ENCODE results near the gene ELP1.

DNA sequence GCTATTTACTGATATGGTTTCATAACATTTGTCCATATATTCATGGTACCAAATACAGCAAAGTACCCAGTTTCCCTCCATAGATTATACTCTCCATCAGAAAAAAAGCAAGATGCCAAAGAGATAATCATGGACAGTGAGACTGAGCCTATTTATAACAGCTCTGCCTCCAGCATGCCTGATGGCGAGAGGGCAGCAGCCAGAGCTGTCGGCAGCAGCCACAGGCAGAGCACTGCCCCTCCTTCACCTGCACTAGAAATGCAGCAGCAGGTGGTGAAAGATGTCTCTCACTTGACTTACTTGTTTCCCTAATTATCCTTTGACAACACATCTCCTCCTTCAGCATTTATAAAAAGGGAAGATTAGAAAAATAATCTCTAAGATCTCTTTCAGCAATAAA, 47.0 kb upstream of the ELP1 start:
- TF ChIP-seq POLR2A (IDR thresholded peaks at IDR 0.05) = no peak
- TF ChIP-seq, protein P1, sequence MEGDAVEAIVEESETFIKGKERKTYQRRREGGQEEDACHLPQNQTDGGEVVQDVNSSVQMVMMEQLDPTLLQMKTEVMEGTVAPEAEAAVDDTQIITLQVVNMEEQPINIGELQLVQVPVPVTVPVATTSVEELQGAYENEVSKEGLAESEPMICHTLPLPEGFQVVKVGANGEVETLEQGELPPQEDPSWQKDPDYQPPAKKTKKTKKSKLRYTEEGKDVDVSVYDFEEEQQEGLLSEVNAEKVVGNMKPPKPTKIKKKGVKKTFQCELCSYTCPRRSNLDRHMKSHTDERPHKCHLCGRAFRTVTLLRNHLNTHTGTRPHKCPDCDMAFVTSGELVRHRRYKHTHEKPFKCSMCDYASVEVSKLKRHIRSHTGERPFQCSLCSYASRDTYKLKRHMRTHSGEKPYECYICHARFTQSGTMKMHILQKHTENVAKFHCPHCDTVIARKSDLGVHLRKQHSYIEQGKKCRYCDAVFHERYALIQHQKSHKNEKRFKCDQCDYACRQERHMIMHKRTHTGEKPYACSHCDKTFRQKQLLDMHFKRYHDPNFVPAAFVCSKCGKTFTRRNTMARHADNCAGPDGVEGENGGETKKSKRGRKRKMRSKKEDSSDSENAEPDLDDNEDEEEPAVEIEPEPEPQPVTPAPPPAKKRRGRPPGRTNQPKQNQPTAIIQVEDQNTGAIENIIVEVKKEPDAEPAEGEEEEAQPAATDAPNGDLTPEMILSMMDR (IDR thresholded peaks at IDR 0.05) = no peak
